OCI-LY7 (cell line): ENCODE results near the gene KDM4B.

ENCODE experiments used
- CTCF ChIP-seq: fragments of 200-600 bp; sonication (generic); conservative IDR thresholded peaks from 2 replicates; pipeline ENCODE4 v1.5.1; 2014; ENCODE audit warnings: mild to moderate bottlenecking, antibody characterized with exemption, low read length, moderate library complexity, mixed read lengths
- EZH2phosphoT487 ChIP-seq: fragments of 200-600 bp; sonication (generic); IDR thresholded peaks from 2 replicates; pipeline ENCODE4 v1.6.1; 2018; ENCODE audit warnings: low read depth, borderline replicate concordance, mild to moderate bottlenecking, mixed run types, antibody characterized with exemption, low read length, moderate library complexity, mixed read lengths

DNA sequence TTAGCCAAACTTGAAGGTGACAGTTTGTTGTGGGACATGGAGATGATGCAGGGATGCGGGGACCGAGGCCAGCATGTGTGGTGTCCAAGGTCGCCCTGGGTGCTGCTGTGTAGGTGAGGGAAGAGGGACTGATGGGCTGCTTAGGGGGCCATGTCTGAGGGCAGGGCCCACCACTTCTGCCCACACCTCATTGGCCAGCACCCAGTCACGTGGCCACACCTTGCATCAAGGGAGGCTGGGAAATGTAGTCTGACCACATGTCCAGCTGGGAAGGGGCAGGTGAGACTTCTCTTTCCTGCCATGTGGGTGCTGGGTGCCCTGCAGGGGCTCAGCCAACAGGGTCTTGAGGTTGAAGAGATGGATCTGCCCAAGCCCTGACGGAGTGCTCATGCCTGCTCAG lies 88.9 kb downstream of the KDM4B start:
- no peak for TF ChIP-seq CTCF
- no peak for TF ChIP-seq EZH2phosphoT487
